K562 (cell line): ENCODE results near the gene F12. TPM values are rescaled to one million over a fixed set of nuclear protein-coding genes. Genes with fewer than 3 reads are reported as not detected.

ENCODE experiments used
- CBX8 ChIP-seq: fragments of 200-600 bp; sonication (generic); IDR thresholded peaks from 2 replicates; pipeline ENCODE4 v1.6.1; 2012; ENCODE audit warnings: borderline replicate concordance, mixed run types, low read depth, mild to moderate bottlenecking, moderate library complexity, mixed read lengths, low read length, control low read depth, inconsistent platforms; ENCODE audit not compliant: poor library complexity, severe bottlenecking; ENCODE audit errors: extremely low read depth
- DPF2 ChIP-seq: fragments of 450-650 bp; IDR thresholded peaks from 2 replicates; pipeline ENCODE4 v1.6.1; 2016
- GABPA ChIP-seq: fragments of 200-800 bp; sonication (Bioruptor generic); conservative IDR thresholded peaks from 2 replicates; pipeline ENCODE4 v1.6.1; 2016; ENCODE audit warnings: low read depth, missing genetic modification characterization, missing compliant biosample characterization
- GATAD2A ChIP-seq: fragments of 450-650 bp; IDR thresholded peaks from 2 replicates; pipeline ENCODE4 v1.6.1; 2017
- LCOR ChIP-seq: sonication (generic); formaldehyde crosslinking; IDR thresholded peaks from 2 replicates; pipeline ENCODE4 v1.8.0; 2022; ENCODE audit warnings: mild to moderate bottlenecking, missing genetic modification reagents
- MAZ ChIP-seq, 2 experiments: fragments of 450-650 bp in 1 of 2; sonication (generic) in 1 of 2; formaldehyde crosslinking; IDR thresholded peaks in 1 of 2; conservative IDR thresholded peaks in 1 of 2; 2 replicates each; pipeline versions ENCODE4 v1.4.0 to v1.5.0; 2020; ENCODE audit warnings: mild to moderate bottlenecking in 1 of 2, missing genetic modification reagents in 1 of 2
- MLLT1 ChIP-seq, 2 experiments: fragments of 450-650 bp; IDR thresholded peaks; 2 replicates each; pipeline ENCODE4 v1.6.1; 2016
- MTA2 ChIP-seq: fragments of 450-650 bp; IDR thresholded peaks from 2 replicates; pipeline ENCODE4 v1.6.1; 2016; ENCODE audit warnings: low read depth
- RBM17 ChIP-seq: fragments of 200-400 bp; formaldehyde crosslinking; IDR thresholded peaks from 2 replicates; pipeline ENCODE4 v1.6.1; 2017; ENCODE audit warnings: low read depth, mild to moderate bottlenecking, low read length, borderline replicate concordance
- RBM22 ChIP-seq: fragments of 200-400 bp; formaldehyde crosslinking; IDR thresholded peaks from 2 replicates; pipeline ENCODE4 v1.6.1; 2018; ENCODE audit warnings: low read length, low read depth; ENCODE audit not compliant: poor library complexity, severe bottlenecking
- SIN3A ChIP-seq, 2 experiments: fragments of 150-350 bp in 1 of 2; IDR thresholded peaks; 2 replicates each; pipeline ENCODE4 v1.6.1; 2011 to 2016; ENCODE audit warnings: borderline replicate concordance in 2 of 2, low read depth in 2 of 2, low read length in 2 of 2, mild to moderate bottlenecking in 2 of 2, moderate library complexity in 2 of 2; ENCODE audit not compliant: control insufficient read depth in 1 of 2
- SMARCA5 ChIP-seq: fragments of 450-650 bp; IDR thresholded peaks from 2 replicates; pipeline ENCODE4 v1.6.1; 2016
- SRSF9 ChIP-seq: fragments of 200-400 bp; formaldehyde crosslinking; IDR thresholded peaks from 2 replicates; pipeline ENCODE4 v1.6.1; 2017; ENCODE audit warnings: low read depth, low read length, borderline replicate concordance
- TBL1XR1 ChIP-seq, 2 experiments: IDR thresholded peaks; 2 replicates each; pipeline ENCODE4 v1.6.1; 2012; ENCODE audit warnings: improper control_type of control experiment in 2 of 2, low read length in 2 of 2, mild to moderate bottlenecking in 1 of 2
- YY1 ChIP-seq, 3 experiments: IDR thresholded peaks; 2 replicates each; pipeline ENCODE4 v1.6.1; 2011; ENCODE audit warnings: low read length in 2 of 3, mild to moderate bottlenecking in 2 of 3, moderate library complexity in 2 of 3, borderline replicate concordance in 1 of 3, control low read depth in 1 of 3, low read depth in 1 of 3; ENCODE audit not compliant: insufficient read depth in 3 of 3, insufficient replicate concordance in 2 of 3, control insufficient read depth in 1 of 3, insufficient read length in 1 of 3; ENCODE audit errors: extremely low read depth in 1 of 3
- ZFX ChIP-seq: sonication (generic); formaldehyde crosslinking; IDR thresholded peaks from 2 replicates; pipeline ENCODE4 v1.8.0; 2022; ENCODE audit warnings: mild to moderate bottlenecking, missing genetic modification reagents, moderate library complexity
- ZNF444 ChIP-seq: fragments of 250-450 bp; sonication (Bioruptor Pico); IDR thresholded peaks from 2 replicates; pipeline ENCODE4 v1.4.0; 2020; ENCODE audit warnings: mild to moderate bottlenecking, moderate library complexity
- polyA plus RNA-seq, 8 experiments: library from polyadenylated mRNA; depleted of rRNA in 4 of 8; stranded (reverse) in 5 of 8; unstranded in 3 of 8; fragments of >200 nt; fragmentation: Nextera tagmentation in 2 of 8; fragmentation: Illumina TruSeq in 1 of 8; extraction: Ambion mirVana in 2 of 8; extraction: Trizol in 1 of 8; gene quantifications; 2 replicates each; pipeline versions ENCODE4 v1.2.1 to v1.2.3, GENCODE V29; 2011 to 2014; ENCODE audit warnings: inconsistent platforms in 1 of 8, missing spikeins in 1 of 8
- total RNA-seq, 7 experiments: library from RNA; depleted of rRNA in 6 of 7; stranded (reverse); fragments of >200 nt in 6 of 7; fragmentation: Illumina TruSeq in 2 of 7; extraction: Trizol in 2 of 7; gene quantifications; 2 replicates each; pipeline versions ENCODE4 v1.2.1 to v1.2.3, GENCODE V29; 2011 to 2021; ENCODE audit warnings: low replicate concordance in 1 of 7
- TF ChIP-seq, protein P1 (sequence below): IDR thresholded peaks from 3 replicates; pipeline ENCODE4 v1.6.1; 2011; ENCODE audit warnings: borderline replicate concordance, mild to moderate bottlenecking; ENCODE audit not compliant: insufficient read length, insufficient read depth
- TF ChIP-seq, protein P2 (sequence below): conservative IDR thresholded peaks from 2 replicates; pipeline ENCODE4 v1.6.1; 2011; ENCODE audit warnings: low read depth, mild to moderate bottlenecking, low read length; ENCODE audit not compliant: control insufficient read depth
- TF ChIP-seq, protein P3 (sequence below): fragments of 450-650 bp; formaldehyde crosslinking; IDR thresholded peaks from 2 replicates; pipeline ENCODE4 v1.4.0; 2020; ENCODE audit warnings: mild to moderate bottlenecking, mixed read lengths

F12 gene
- total and polyA plus RNA-seq, 9 of the 15 experiments (the other 6 are each of a cell fraction or from before 2014, with no cell fraction given): 0.59 to 18.3 (median 3.6) TPM

DNA sequence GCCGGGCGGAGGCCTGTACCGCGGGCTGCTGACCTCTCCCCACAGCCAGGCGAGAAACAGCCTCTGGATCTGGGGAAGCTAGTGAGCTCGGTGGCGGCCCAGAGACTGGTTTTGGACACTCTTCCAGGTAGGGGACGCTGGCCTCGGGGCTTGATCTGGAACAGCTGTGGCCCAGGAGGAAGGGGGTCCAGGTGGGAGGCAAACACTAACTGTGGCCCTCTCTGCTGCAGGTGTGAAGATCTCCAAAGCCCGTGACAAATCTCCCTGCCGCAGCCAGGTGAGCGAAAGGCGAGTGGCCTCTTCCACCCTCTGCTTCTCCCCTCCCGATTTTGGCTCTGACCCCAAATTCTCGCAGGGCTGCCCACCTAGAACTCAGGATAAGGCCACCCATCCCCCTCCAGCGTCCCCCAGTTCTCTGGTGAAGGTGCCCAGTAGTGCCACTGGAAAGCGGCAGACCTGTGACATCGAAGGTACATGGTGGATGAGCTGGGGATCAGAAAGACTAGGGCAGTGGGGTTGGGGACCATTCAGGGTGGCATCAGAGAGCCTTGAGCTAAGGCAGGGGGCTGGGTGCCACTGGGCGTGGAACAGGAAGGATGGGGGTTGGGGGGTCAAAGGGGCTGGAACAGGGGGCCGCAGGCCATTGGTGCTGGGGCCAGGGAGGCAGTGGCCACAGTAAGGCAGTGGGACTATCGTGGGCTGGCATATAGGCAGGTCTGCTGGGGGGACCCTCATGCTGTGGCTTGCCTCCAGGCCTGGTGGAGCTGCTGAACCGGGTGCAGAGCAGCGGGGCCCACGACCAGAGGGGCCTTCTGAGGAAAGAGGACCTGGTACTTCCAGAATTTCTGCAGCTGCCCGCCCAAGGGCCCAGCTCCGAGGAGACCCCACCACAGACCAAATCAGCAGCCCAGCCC, 38.0 kb downstream of the F12 start (continued):
- TF ChIP-seq GATAD2A (no peak), MAZ (CRISPR knock-in tag; conservative IDR thresholded peaks at IDR 0.05 in 1 of 2, IDR thresholded peaks at IDR 0.05 in 1 of 2) (no peak), SIN3A (IDR thresholded peaks at IDR 0.05; ENCODE audit: borderline replicate concordance in 2 of 2, control insufficient read depth in 1 of 2, low read depth in 2 of 2, low read length in 2 of 2) (peak in 1 of 2 experiments; percentile 5; a peak in 1 of 4 replicates), MLLT1 (IDR thresholded peaks at IDR 0.05) (no peak), LCOR (CRISPR knock-in tag) (no peak), YY1 (IDR thresholded peaks at IDR 0.05; ENCODE audit: borderline replicate concordance in 1 of 3, control insufficient read depth in 1 of 3, extremely low read depth in 1 of 3, insufficient read depth in 3 of 3, insufficient read length in 1 of 3, insufficient replicate concordance in 2 of 3, low read depth in 1 of 3, low read length in 2 of 3) (no peak), ZFX (CRISPR knock-in tag) (peak; percentile 51; the same call in 1 of the 2 replicates), MTA2 (no peak), GABPA (tag) (peak; percentile 41; the same call in 1 of the 2 replicates), SMARCA5 (no peak), SRSF9 (no peak), DPF2 (no peak), ZNF444 (no peak), RBM17 (no peak), RBM22 (no peak), TBL1XR1 (IDR thresholded peaks at IDR 0.05; ENCODE audit: low read length in 2 of 2) (no peak), CBX8 (no peak)
- TF ChIP-seq, protein P1, sequence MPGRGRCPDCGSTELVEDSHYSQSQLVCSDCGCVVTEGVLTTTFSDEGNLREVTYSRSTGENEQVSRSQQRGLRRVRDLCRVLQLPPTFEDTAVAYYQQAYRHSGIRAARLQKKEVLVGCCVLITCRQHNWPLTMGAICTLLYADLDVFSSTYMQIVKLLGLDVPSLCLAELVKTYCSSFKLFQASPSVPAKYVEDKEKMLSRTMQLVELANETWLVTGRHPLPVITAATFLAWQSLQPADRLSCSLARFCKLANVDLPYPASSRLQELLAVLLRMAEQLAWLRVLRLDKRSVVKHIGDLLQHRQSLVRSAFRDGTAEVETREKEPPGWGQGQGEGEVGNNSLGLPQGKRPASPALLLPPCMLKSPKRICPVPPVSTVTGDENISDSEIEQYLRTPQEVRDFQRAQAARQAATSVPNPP: no peak
- TF ChIP-seq, protein P2, sequence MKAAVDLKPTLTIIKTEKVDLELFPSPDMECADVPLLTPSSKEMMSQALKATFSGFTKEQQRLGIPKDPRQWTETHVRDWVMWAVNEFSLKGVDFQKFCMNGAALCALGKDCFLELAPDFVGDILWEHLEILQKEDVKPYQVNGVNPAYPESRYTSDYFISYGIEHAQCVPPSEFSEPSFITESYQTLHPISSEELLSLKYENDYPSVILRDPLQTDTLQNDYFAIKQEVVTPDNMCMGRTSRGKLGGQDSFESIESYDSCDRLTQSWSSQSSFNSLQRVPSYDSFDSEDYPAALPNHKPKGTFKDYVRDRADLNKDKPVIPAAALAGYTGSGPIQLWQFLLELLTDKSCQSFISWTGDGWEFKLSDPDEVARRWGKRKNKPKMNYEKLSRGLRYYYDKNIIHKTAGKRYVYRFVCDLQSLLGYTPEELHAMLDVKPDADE: 0 out of 2 replicates have a peak, but pooled peaks have one; percentile 9
- TF ChIP-seq, protein P3, sequence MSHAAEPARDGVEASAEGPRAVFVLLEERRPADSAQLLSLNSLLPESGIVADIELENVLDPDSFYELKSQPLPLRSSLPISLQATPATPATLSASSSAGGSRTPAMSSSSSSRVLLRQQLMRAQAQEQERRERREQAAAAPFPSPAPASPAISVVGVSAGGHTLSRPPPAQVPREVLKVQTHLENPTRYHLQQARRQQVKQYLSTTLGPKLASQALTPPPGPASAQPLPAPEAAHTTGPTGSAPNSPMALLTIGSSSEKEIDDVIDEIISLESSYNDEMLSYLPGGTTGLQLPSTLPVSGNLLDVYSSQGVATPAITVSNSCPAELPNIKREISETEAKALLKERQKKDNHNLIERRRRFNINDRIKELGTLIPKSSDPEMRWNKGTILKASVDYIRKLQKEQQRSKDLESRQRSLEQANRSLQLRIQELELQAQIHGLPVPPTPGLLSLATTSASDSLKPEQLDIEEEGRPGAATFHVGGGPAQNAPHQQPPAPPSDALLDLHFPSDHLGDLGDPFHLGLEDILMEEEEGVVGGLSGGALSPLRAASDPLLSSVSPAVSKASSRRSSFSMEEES: no peak
